Psoas muscle (tissue), 8 donors: ENCODE results near the gene ZNF346. TPM values are rescaled to one million over a fixed set of nuclear protein-coding genes. Genes with fewer than 3 reads are reported as not detected.
"Not testable (repeated sequence)": the region's sequence is repeated elsewhere in the genome, so short reads cannot be mapped to it uniquely, and the experiment has no call there.

Experiments used
- ATAC-seq, 4 donors: fragments of 200-7000 bp; cut with Tn5 transposase; one replicate each; pipeline ENCODE4 v1.9.1; 2020; ENCODE audit warnings: moderate library complexity in 3 of 4, mild to moderate bottlenecking in 2 of 4
- DNase-seq, 2 donors: peaks; one replicate each; pipeline ENCODE4 v3.0.0-alpha.2; 2020
- H3K27ac ChIP-seq: fragments of 200-600 bp; one replicate; pipeline ENCODE4 v1.8.0; 2022
- H3K27me3 ChIP-seq, 3 donors: fragments of 200-600 bp in 1 of 3; one replicate each; pipeline versions ENCODE4 v1.6.1 to v1.8.0; 2013 to 2022; ENCODE audit warnings: low read length in 2 of 3, mild to moderate bottlenecking in 2 of 3, moderate library complexity in 1 of 3; ENCODE audit not compliant: insufficient read depth in 3 of 3
- H3K36me3 ChIP-seq, 2 donors: fragments of 200-600 bp in 1 of 2; one replicate each; pipeline versions ENCODE4 v1.6.1 to v1.8.0; 2013 to 2022; ENCODE audit warnings: low read depth in 1 of 2, mild to moderate bottlenecking in 1 of 2, moderate library complexity in 1 of 2; ENCODE audit not compliant: insufficient read depth in 1 of 2
- H3K4me1 ChIP-seq: fragments of 200-600 bp; one replicate; pipeline ENCODE4 v1.8.0; 2022
- H3K4me3 ChIP-seq: fragments of 200-600 bp; one replicate; pipeline ENCODE4 v1.8.0; 2022; ENCODE audit warnings: mild to moderate bottlenecking
- H3K9me3 ChIP-seq: fragments of 200-600 bp; one replicate; pipeline ENCODE4 v1.8.0; 2022
- CTCF ChIP-seq: fragments of 200-600 bp; IDR thresholded peaks from one replicate; pipeline ENCODE4 v1.8.0; 2022; ENCODE audit warnings: antibody characterized with exemption
- WGBS, 3 donors: extraction: QIAGEN DNeasy Blood & Tissue Kit; methylation state at CpG; one replicate each; pipeline versions ENCODE4 v1.1.6 to v1.1.7; 2013; 5-methylcytosine and 5-hydroxymethylcytosine counted together
- intact Hi-C, 2 donors: fragments of 100-400 bp; cut with DNase I; formaldehyde crosslinking; loops; one replicate each; pipeline versions ENCODE4 v1.11.0 to v1.14.2; 2022
- polyA plus RNA-seq, 3 donors: library from polyadenylated mRNA; stranded (reverse); fragments of 200-250 nt; gene quantifications; one replicate each; pipeline ENCODE4 v1.2.3, GENCODE V29; 2013
- total RNA-seq, 4 donors: library from RNA; stranded (reverse); fragmentation: NEBNext Ultra II Directional in 2 of 4; extraction: Animal tissue kit (Norgen Biotek cat#: 25700) in 2 of 4; gene quantifications; one replicate each; pipeline versions ENCODE4 v1.2.1 to v1.2.4, GENCODE V29; 2021 to 2023
- donor health status: healthy with polysubstance abuse.
- donor health status: DM: no; HTN: no; CAD: no; lungs with moderate emphysema.
- donor health status: Bipolar disorder and iron deficiency.
- donor health status: healthy.
- donor health status: DM: yes; HTN: yes; CAD: no.
- donor health status: DM: no; HTN: no; CAD: no.
- donor health status: DM: no; HTN: no; CAD: no.
- donor health status: DM: yes; HTN: yes; CAD: no.

The ZNF346 gene
- total and polyA plus RNA-seq, 7 donors, result 3.5 to 8.3 (median 6.7) TPM

- intact Hi-C loops, result no loop called here
Observed at GRCh38 chr5:177043114-177043513, 20.6 kb downstream of the ZNF346 start.

GRCh38 chr5:177043958-177044357 lies 21.5 kb downstream of the ZNF346 start:
- Histone ChIP-seq H3K36me3 (peaks cover 19 to 73% of the 10 kb centered on the region in 2 donors), H3K4me3 (no peak overlapping the region), H3K9me3 (no peaks in the 10 kb centered on the region), H3K27ac (no peak overlapping the region), H3K4me1 (no peaks in the 10 kb centered on the region), H3K27me3 (no peaks in the 10 kb centered on the region)
- 64 to 83% (median 72%) methylated on average over 1 of the region's 1 CpG for WGBS, 3 donors
- intact Hi-C loops, result no loop called here
- DNase-seq (no peak), ATAC-seq (no peak)
- TF ChIP-seq CTCF, result no peak

More at GRCh38 chr5:177043114-177043513, 20.6 kb downstream of the ZNF346 start:
- Histone ChIP-seq H3K4me3 (no peak overlapping the region), H3K36me3 (peaks cover 19 to 69% of the 10 kb centered on the region in 2 donors), H3K27ac (no peak overlapping the region), H3K4me1 (no peaks in the 10 kb centered on the region), H3K9me3 (no peaks in the 10 kb centered on the region), H3K27me3 (no peaks in the 10 kb centered on the region)
- DNase-seq (no peak), ATAC-seq (no peak)
- no peak for TF ChIP-seq CTCF
- 95 to 98% (median 97%) methylated on average over 6 of the region's 6 CpGs for WGBS, 3 donors

GRCh38 chr5:177044641-177045040 lies 22.1 kb downstream of the ZNF346 start:
- Histone ChIP-seq H3K27ac (no peak overlapping the region), H3K36me3 (peaks cover 19 to 80% of the 10 kb centered on the region in 2 donors), H3K4me3 (no peak overlapping the region), H3K27me3 (no peaks in the 10 kb centered on the region), H3K9me3 (no peaks in the 10 kb centered on the region), H3K4me1 (no peaks in the 10 kb centered on the region)
- TF ChIP-seq CTCF, result no peak
- intact Hi-C loops, result no loop called here
- ATAC-seq, result no peak
- no peak for DNase-seq
- WGBS, 3 donors, result 88 to 96% (median 90%) methylated on average over 1 of the region's 1 CpG

- Histone ChIP-seq H3K27me3 (no peaks in the 10 kb centered on the region), H3K4me1 (no peaks in the 10 kb centered on the region), H3K36me3 (peaks cover 19 to 88% of the 10 kb centered on the region in 2 donors), H3K4me3 (no peak overlapping the region), H3K27ac (no peak overlapping the region), H3K9me3 (no peaks in the 10 kb centered on the region)
- 90 to 96% (median 95%) methylated on average over 4 of the region's 4 CpGs for WGBS, 3 donors
- intact Hi-C loops, result no loop called here
- TF ChIP-seq CTCF, result no peak
- DNase-seq (no peak), ATAC-seq (no peak)
Observed at GRCh38 chr5:177045631-177046030, 23.1 kb downstream of the ZNF346 start.

GRCh38 chr5:177048531-177048930 lies 26.0 kb downstream of the ZNF346 start:
- H3K4me3 ChIP-seq, DNase-seq, ATAC-seq, H3K27ac ChIP-seq, H3K27me3 ChIP-seq, H3K4me1 ChIP-seq, H3K9me3 ChIP-seq, intact Hi-C loops: not testable (repeated sequence)
- H3K36me3 ChIP-seq, result peaks cover 18 to 88% of the 10 kb centered on the region in 2 donors
- 95 to 98% (median 96%) methylated on average over 7 of the region's 7 CpGs for WGBS, 3 donors
